ENCODE measurements around the gene TRPV2. TPM values are rescaled to one million over a fixed set of nuclear protein-coding genes. Genes with fewer than 3 reads are reported as not detected.

The TRPV2 gene
- total and polyA plus RNA-seq, 2 of the 4 experiments (the other 2 are of a cell fraction), result 30.8 to 32.8 TPM

GRCh38 chr17:16391451-16391850 lies 23.9 kb upstream of the TRPV2 start:
- Histone ChIP-seq H2BK120ac (ENCODE audit: low read depth, low read length) (no peak overlapping the region), H3K27me3 (ENCODE audit: control insufficient read depth, insufficient read depth, low read length) (no peaks in the 10 kb centered on the region), H3K23ac (ENCODE audit: low read depth, low read length) (no peak overlapping the region), H2BK15ac (ENCODE audit: low read depth, low read length) (no peak overlapping the region), H3K9ac (ENCODE audit: low read depth, low read length) (no peak overlapping the region), H3K36me3 (ENCODE audit: control insufficient read depth, insufficient read depth, low read length) (no peaks in the 10 kb centered on the region), H3K27ac (ENCODE audit: insufficient read depth, low read length) (no peak overlapping the region), H4K20me1 (ENCODE audit: insufficient read depth, low read length) (no peaks in the 10 kb centered on the region), H3K56ac (ENCODE audit: extremely low read depth, insufficient read depth, low read length) (no peak overlapping the region), H2AFZ (replicated peaks; ENCODE audit: low read length, poor library complexity) (peak overlapping the region; percentile 63), H3K4me3 (ENCODE audit: insufficient read depth, low read depth, low read length) (no peak overlapping the region), H3K4ac (ENCODE audit: low read depth, low read length) (no peak overlapping the region), H2AK5ac (ENCODE audit: low read depth, low read length) (no peak overlapping the region), H3K79me1 (ENCODE audit: low read depth in 1 of 2, low read length in 2 of 2) (no peaks in the 10 kb centered on the region), H3K18ac (ENCODE audit: low read depth, low read length) (no peak overlapping the region), H2BK5ac (ENCODE audit: low read depth, low read length, poor library complexity, severe bottlenecking) (no peak overlapping the region), H4K91ac (ENCODE audit: insufficient read depth, low read depth, low read length) (no peak overlapping the region), H3K9me3 (ENCODE audit: control insufficient read depth, insufficient read depth, low read length) (no peaks in the 10 kb centered on the region), H2AK9ac (replicated peaks; ENCODE audit: low read depth, low read length, poor library complexity) (no peak overlapping the region), H3K4me2 (ENCODE audit: low read depth, low read length) (no peak overlapping the region), H3K9me1 (ENCODE audit: insufficient read depth, low read length) (no peaks in the 10 kb centered on the region), H4K8ac (ENCODE audit: low read depth in 2 of 2, low read length in 2 of 2) (no peak overlapping the region), H2BK20ac (ENCODE audit: low read depth, low read length) (no peak overlapping the region), H3K14ac (replicated peaks; ENCODE audit: low read depth, low read length) (no peak overlapping the region), H3K4me1 (ENCODE audit: control insufficient read depth, insufficient read depth, low read length) (no peaks in the 10 kb centered on the region), H4K5ac (ENCODE audit: low read depth, low read length) (no peak overlapping the region)
- intact Hi-C loops (cut with micrococcal nuclease) (no loop called here), in situ Hi-C loops (cut with MboI; ENCODE audit: low sequenced_read_pairs) (no loop called here), dilution Hi-C loops (cut with HindIII; ENCODE audit: low sequenced_read_pairs, unreplicated experiment) (no loop called here)
- no peak for DNase-seq
- ChIA-PET POLR2A (ENCODE audit: unreplicated experiment) (no interaction called here), CTCF (no interaction called here)
- 85% methylated on average over 2 of the region's 13 CpGs; no CpG with 5 or more reads in 1 of the 2 experiments for WGBS, 2 experiments (ENCODE audit: extremely low coverage in 2 of 2, insufficient read length in 1 of 2)
- BruUV-seq (replicated peaks), result no TSS peak
- TF ChIP-seq MAFK (IDR thresholded peaks at IDR 0.05; ENCODE audit: low read depth, low read length), result no peak
- TF ChIP-seq MAZ (IDR thresholded peaks at IDR 0.05; ENCODE audit: borderline replicate concordance, low read depth, low read length), result no peak
- TF ChIP-seq RCOR1 (IDR thresholded peaks at IDR 0.05; ENCODE audit: insufficient replicate concordance, low read length), result no peak
- no peak for TF ChIP-seq CHD1 (IDR thresholded peaks at IDR 0.05; ENCODE audit: low read depth, low read length)
- TF ChIP-seq RAD21 (IDR thresholded peaks at IDR 0.05; ENCODE audit: low read length), result no peak
- TF ChIP-seq SMC3 (IDR thresholded peaks at IDR 0.05; ENCODE audit: low read depth, low read length), result no peak
- TF ChIP-seq BHLHE40 (IDR thresholded peaks at IDR 0.05; ENCODE audit: low read depth, low read length), result no peak
- no peak for TF ChIP-seq RFX5 (IDR thresholded peaks at IDR 0.05; ENCODE audit: low read depth, low read length)
- no peak for TF ChIP-seq MXI1 (IDR thresholded peaks at IDR 0.05; ENCODE audit: borderline replicate concordance, low read depth, low read length)
- TF ChIP-seq CEBPB (IDR thresholded peaks at IDR 0.05; ENCODE audit: low read depth, low read length), result no peak
- TF ChIP-seq FOS (IDR thresholded peaks at IDR 0.05; ENCODE audit: low read depth, low read length), result no peak
- no peak for TF ChIP-seq CTCF (conservative IDR thresholded peaks at IDR 0.05; ENCODE audit: low read depth, low read length)
- TF ChIP-seq NFE2L2 (IDR thresholded peaks at IDR 0.05; ENCODE audit: low read depth, low read length), result no peak
- no peak for TF ChIP-seq ELK1 (IDR thresholded peaks at IDR 0.05; ENCODE audit: borderline replicate concordance, low read depth, low read length)
- no peak for TF ChIP-seq POLR2A (IDR thresholded peaks at IDR 0.05; ENCODE audit: low read depth, low read length)
- no peak for TF ChIP-seq USF2 (IDR thresholded peaks at IDR 0.05; ENCODE audit: low read depth, low read length)
- no peak for ATAC-seq (ENCODE audit: low read depth)

All from IMR-90 (cell line).